GM21423 (cell line): ENCODE results near the gene CHCHD6.
A peak's percentile ranks its signal among the peaks of the same experiment; 100 is the strongest.

Source experiments
- ATAC-seq: cut with Tn5 transposase; IDR thresholded peaks from one replicate; pipeline ENCODE4 v1.9.1; 2021; ENCODE audit warnings: mild to moderate bottlenecking, moderate library complexity; ENCODE audit not compliant: unreplicated experiment

The CHCHD6 gene

GRCh38 chr3:126699011-126699410, 5.0 kb upstream of the CHCHD6 start:
- ATAC-seq: no peak

GRCh38 chr3:126704494-126705214, 614 bp downstream of the CHCHD6 start:
- ATAC-seq: peak; percentile 19

- ATAC-seq: no peak
Measured at GRCh38 chr3:126706631-126707030, 2.6 kb downstream of the CHCHD6 start.

- ATAC-seq: no peak
Measured at GRCh38 chr3:126711121-126711760, 7.2 kb downstream of the CHCHD6 start.

- ATAC-seq: no peak
Measured at GRCh38 chr3:126713199-126713598, 9.2 kb downstream of the CHCHD6 start.

- ATAC-seq: no peak
Measured at GRCh38 chr3:126714276-126714900, 10.3 kb downstream of the CHCHD6 start.

- no peak for ATAC-seq
Measured at GRCh38 chr3:126714921-126715320, 10.9 kb downstream of the CHCHD6 start.

GRCh38 chr3:126715432-126715831, 11.4 kb downstream of the CHCHD6 start:
- no peak for ATAC-seq

- ATAC-seq: no peak
Measured at GRCh38 chr3:126716057-126716456, 12.0 kb downstream of the CHCHD6 start.

GRCh38 chr3:126718561-126719445, 14.8 kb downstream of the CHCHD6 start:
- no peak for ATAC-seq

GRCh38 chr3:126720596-126720995, 16.6 kb downstream of the CHCHD6 start:
- no peak for ATAC-seq

GRCh38 chr3:126721246-126721645, 17.2 kb downstream of the CHCHD6 start:
- no peak for ATAC-seq

- no peak for ATAC-seq
Measured at GRCh38 chr3:126723237-126723636, 19.2 kb downstream of the CHCHD6 start.

GRCh38 chr3:126723801-126724200, 19.8 kb downstream of the CHCHD6 start:
- ATAC-seq: no peak

GRCh38 chr3:126728680-126729079, 24.6 kb downstream of the CHCHD6 start:
- ATAC-seq: no peak

- ATAC-seq: no peak
Measured at GRCh38 chr3:126730376-126730775, 26.3 kb downstream of the CHCHD6 start.

- no peak for ATAC-seq
Measured at GRCh38 chr3:126731044-126731443, 27.0 kb downstream of the CHCHD6 start.

- no peak for ATAC-seq
Measured at GRCh38 chr3:126732281-126733060, 28.4 kb downstream of the CHCHD6 start.

GRCh38 chr3:126733061-126733430, 29.0 kb downstream of the CHCHD6 start:
- ATAC-seq: no peak

- ATAC-seq: no peak
Measured at GRCh38 chr3:126734106-126734723, 30.2 kb downstream of the CHCHD6 start.
